ENCODE measurements around the gene TPST2.

TPST2 gene

DNA sequence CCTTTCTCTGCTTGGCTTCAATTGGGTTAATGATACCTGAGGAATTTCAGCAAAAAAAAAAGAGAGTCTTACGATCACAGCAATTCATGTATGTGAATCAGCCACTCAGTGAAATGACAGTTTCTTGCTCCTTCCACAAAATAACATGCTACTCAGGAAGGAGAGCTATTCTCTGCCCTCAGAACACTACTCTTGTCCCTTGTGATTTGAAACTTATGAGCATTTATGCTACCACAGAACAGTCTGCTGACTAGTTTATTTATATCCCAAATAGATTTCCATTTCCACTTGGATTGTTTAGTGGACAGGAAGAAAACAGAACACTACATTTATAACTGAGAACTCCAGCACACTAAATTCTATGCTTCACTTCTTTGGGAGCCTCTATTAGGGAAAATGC, 86.2 kb downstream of the TPST2 start:
- Histone ChIP-seq H3K9me3 (ENCODE audit: control insufficient read depth, insufficient read depth, low read length) (no peaks in the 10 kb centered on the region), H3K36me3 (ENCODE audit: control insufficient read depth, insufficient read depth, low read length) (peaks cover 25% of the 10 kb centered on the region), H3K27ac (ENCODE audit: low read length) (no peak overlapping the region), H3K4me3 (ENCODE audit: low read length) (no peak overlapping the region), H3K4me1 (ENCODE audit: control insufficient read depth, insufficient read depth, low read length) (0 out of 2 replicates have a peak, but pooled peaks cover 2% of the 10 kb centered on the region), H3K27me3 (ENCODE audit: control insufficient read depth, insufficient read depth, low read length) (no peaks in the 10 kb centered on the region)
- DNase-seq (ENCODE audit: low read depth, low spot score) = no peak
- no CpG with 5 or more reads among the region's 1 CpG for WGBS (ENCODE audit: insufficient coverage, insufficient read length)

GRCh38 chr22:26502688-26503561, 87.0 kb downstream of the TPST2 start:
- Histone ChIP-seq H3K27ac (ENCODE audit: low read length) (no peak overlapping the region), H3K4me1 (ENCODE audit: control insufficient read depth, insufficient read depth, low read length) (0 out of 2 replicates have a peak, but pooled peaks cover 2% of the 10 kb centered on the region), H3K9me3 (ENCODE audit: control insufficient read depth, insufficient read depth, low read length) (no peaks in the 10 kb centered on the region), H3K4me3 (ENCODE audit: low read length) (no peak overlapping the region), H3K36me3 (ENCODE audit: control insufficient read depth, insufficient read depth, low read length) (peaks cover 24% of the 10 kb centered on the region), H3K27me3 (ENCODE audit: control insufficient read depth, insufficient read depth, low read length) (no peaks in the 10 kb centered on the region)
- no CpG with 5 or more reads among the region's 3 CpGs for WGBS (ENCODE audit: insufficient coverage, insufficient read length)
- peak; percentile 68 for DNase-seq (ENCODE audit: low read depth, low spot score)

DNA sequence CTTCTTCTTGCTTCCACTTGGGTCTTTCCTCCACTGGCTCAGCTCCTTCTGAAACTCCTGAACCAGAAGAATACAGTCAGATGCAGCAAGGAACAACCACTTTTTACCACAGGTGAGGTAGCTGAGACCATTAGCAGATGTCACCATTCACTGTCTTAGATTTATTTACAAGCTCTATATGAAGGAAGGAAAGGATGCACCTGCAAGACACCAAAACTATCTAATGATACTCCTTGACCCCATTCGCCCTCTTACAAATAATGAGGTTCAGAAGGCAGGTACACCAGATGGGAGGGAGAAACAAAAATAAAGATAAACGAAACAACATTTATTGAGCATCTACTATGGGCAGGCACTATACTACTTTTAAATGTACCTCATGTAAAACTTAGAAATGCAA, 87.9 kb downstream of the TPST2 start:
- no peak for DNase-seq (ENCODE audit: low read depth, low spot score)
- Histone ChIP-seq H3K27me3 (ENCODE audit: control insufficient read depth, insufficient read depth, low read length) (no peaks in the 10 kb centered on the region), H3K9me3 (ENCODE audit: control insufficient read depth, insufficient read depth, low read length) (no peaks in the 10 kb centered on the region), H3K27ac (ENCODE audit: low read length) (no peak overlapping the region), H3K4me3 (ENCODE audit: low read length) (no peak overlapping the region), H3K36me3 (ENCODE audit: control insufficient read depth, insufficient read depth, low read length) (peaks cover 22% of the 10 kb centered on the region), H3K4me1 (ENCODE audit: control insufficient read depth, insufficient read depth, low read length) (0 out of 2 replicates have a peak, but pooled peaks cover 2% of the 10 kb centered on the region)
- no CpG with 5 or more reads among the region's 2 CpGs for WGBS (ENCODE audit: insufficient coverage, insufficient read length)

- no CpG with 5 or more reads among the region's 25 CpGs for WGBS (ENCODE audit: insufficient coverage, insufficient read length)
- Histone ChIP-seq H3K36me3 (ENCODE audit: control insufficient read depth, insufficient read depth, low read length) (peaks cover 30% of the 10 kb centered on the region), H3K9me3 (ENCODE audit: control insufficient read depth, insufficient read depth, low read length) (no peaks in the 10 kb centered on the region), H3K27me3 (ENCODE audit: control insufficient read depth, insufficient read depth, low read length) (no peaks in the 10 kb centered on the region), H3K4me1 (ENCODE audit: control insufficient read depth, insufficient read depth, low read length) (0 out of 2 replicates have a peak, but pooled peaks cover 2% of the 10 kb centered on the region), H3K4me3 (ENCODE audit: low read length) (no peak overlapping the region), H3K27ac (ENCODE audit: low read length) (no peak overlapping the region)
- DNase-seq (ENCODE audit: low read depth, low spot score) = no peak
Measured at GRCh38 chr22:26499188-26499703, 90.7 kb downstream of the TPST2 start.

- no CpG with 5 or more reads among the region's 4 CpGs for WGBS (ENCODE audit: insufficient coverage, insufficient read length)
- H3K27ac ChIP-seq (ENCODE audit: low read length) = no peak overlapping the region
- no peaks in the 10 kb centered on the region for H3K27me3 ChIP-seq (ENCODE audit: control insufficient read depth, insufficient read depth, low read length)
- H3K4me1 ChIP-seq (ENCODE audit: control insufficient read depth, insufficient read depth, low read length) = no peaks in the 10 kb centered on the region
- DNase-seq (ENCODE audit: low read depth, low spot score) = no peak
- H3K4me3 ChIP-seq (ENCODE audit: low read length) = no peak overlapping the region
- H3K9me3 ChIP-seq (ENCODE audit: control insufficient read depth, insufficient read depth, low read length) = no peaks in the 10 kb centered on the region
- peaks cover 41% of the 10 kb centered on the region for H3K36me3 ChIP-seq (ENCODE audit: control insufficient read depth, insufficient read depth, low read length)
Measured at GRCh38 chr22:26496456-26496855, 93.5 kb downstream of the TPST2 start.

GRCh38 chr22:26494506-26494905, 95.4 kb downstream of the TPST2 start:
- no peak for DNase-seq (ENCODE audit: low read depth, low spot score)
- H3K36me3 ChIP-seq (ENCODE audit: control insufficient read depth, insufficient read depth, low read length) = peaks cover 41% of the 10 kb centered on the region
- no peaks in the 10 kb centered on the region for H3K4me1 ChIP-seq (ENCODE audit: control insufficient read depth, insufficient read depth, low read length)
- H3K9me3 ChIP-seq (ENCODE audit: control insufficient read depth, insufficient read depth, low read length) = no peaks in the 10 kb centered on the region
- H3K27ac ChIP-seq (ENCODE audit: low read length) = no peak overlapping the region
- no peak overlapping the region for H3K4me3 ChIP-seq (ENCODE audit: low read length)
- H3K27me3 ChIP-seq (ENCODE audit: control insufficient read depth, insufficient read depth, low read length) = no peaks in the 10 kb centered on the region

GRCh38 chr22:26492220-26492619, 97.7 kb downstream of the TPST2 start:
- WGBS (ENCODE audit: insufficient coverage, insufficient read length) = no CpG with 5 or more reads among the region's 9 CpGs

DNA sequence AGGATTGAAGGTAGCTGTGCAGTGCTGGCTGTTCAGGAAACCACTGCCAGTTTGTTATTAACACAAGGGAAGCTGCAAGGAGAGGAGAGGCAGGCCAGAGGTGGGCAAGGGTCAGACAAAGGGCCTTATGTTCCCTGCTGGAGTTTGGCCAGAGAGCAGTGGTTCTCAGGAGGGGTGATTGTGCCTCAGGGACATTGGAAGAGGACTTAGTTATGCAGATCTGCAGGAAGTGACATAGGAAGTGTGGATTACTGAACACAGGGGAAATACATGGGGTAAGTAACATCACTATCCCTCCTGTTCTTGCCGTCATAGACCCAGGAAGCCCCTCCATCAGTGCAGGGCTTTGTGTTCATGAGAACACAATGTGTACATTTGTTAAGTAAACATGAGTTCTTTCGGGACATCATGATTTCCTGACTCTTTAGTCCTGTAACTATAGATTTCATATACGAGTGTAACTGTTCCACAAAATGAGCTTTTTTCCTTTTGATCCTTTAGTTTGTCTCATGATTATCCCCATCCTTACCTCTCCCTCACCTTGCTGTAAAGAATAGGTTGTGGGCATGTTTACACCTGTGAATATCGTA, 100.4 kb downstream of the TPST2 start:
- no CpG with 5 or more reads among the region's 4 CpGs for WGBS (ENCODE audit: insufficient coverage, insufficient read length)
- no peaks in the 10 kb centered on the region for H3K27me3 ChIP-seq (ENCODE audit: control insufficient read depth, insufficient read depth, low read length)
- H3K4me1 ChIP-seq (ENCODE audit: control insufficient read depth, insufficient read depth, low read length) = no peaks in the 10 kb centered on the region
- no peaks in the 10 kb centered on the region for H3K9me3 ChIP-seq (ENCODE audit: control insufficient read depth, insufficient read depth, low read length)
- no peak overlapping the region for H3K27ac ChIP-seq (ENCODE audit: low read length)
- peaks cover 20% of the 10 kb centered on the region; the same call in 1 of the 2 replicates for H3K36me3 ChIP-seq (ENCODE audit: control insufficient read depth, insufficient read depth, low read length)
- H3K4me3 ChIP-seq (ENCODE audit: low read length) = no peak overlapping the region
- DNase-seq (ENCODE audit: low read depth, low spot score) = no peak

More at GRCh38 chr22:26492220-26492619, 97.7 kb downstream of the TPST2 start:
- Histone ChIP-seq H3K36me3 (ENCODE audit: control insufficient read depth, insufficient read depth, low read length) (peaks cover 34% of the 10 kb centered on the region), H3K27ac (ENCODE audit: low read length) (no peak overlapping the region), H3K4me1 (ENCODE audit: control insufficient read depth, insufficient read depth, low read length) (no peaks in the 10 kb centered on the region), H3K4me3 (ENCODE audit: low read length) (no peak overlapping the region), H3K27me3 (ENCODE audit: control insufficient read depth, insufficient read depth, low read length) (no peaks in the 10 kb centered on the region), H3K9me3 (ENCODE audit: control insufficient read depth, insufficient read depth, low read length) (no peaks in the 10 kb centered on the region)
- DNase-seq (ENCODE audit: low read depth, low spot score) = no peak

DNA sequence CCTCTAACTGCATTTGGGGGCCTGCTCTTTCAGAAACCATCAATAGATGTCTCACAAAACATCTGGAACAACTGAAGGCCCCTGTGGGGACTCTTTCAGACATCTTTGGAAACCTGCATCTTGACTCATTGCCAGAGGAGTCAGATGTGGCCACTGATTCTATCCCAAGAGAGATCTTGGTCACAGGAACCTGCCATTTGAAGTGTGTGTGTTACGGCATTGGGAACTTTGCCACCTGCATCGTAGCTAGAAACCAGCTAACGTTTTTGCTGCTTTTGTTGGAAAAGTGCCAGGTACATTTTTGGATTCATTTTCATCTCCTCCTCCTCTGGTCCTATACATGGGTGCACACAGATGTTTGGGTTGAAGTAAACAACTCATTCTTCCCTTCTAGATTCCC, 101.9 kb downstream of the TPST2 start:
- H3K27me3 ChIP-seq (ENCODE audit: control insufficient read depth, insufficient read depth, low read length) = no peaks in the 10 kb centered on the region
- no peak for DNase-seq (ENCODE audit: low read depth, low spot score)
- no peaks in the 10 kb centered on the region for H3K9me3 ChIP-seq (ENCODE audit: control insufficient read depth, insufficient read depth, low read length)
- H3K36me3 ChIP-seq (ENCODE audit: control insufficient read depth, insufficient read depth, low read length) = peaks cover 10% of the 10 kb centered on the region; the same call in 1 of the 2 replicates
- no peaks in the 10 kb centered on the region for H3K4me1 ChIP-seq (ENCODE audit: control insufficient read depth, insufficient read depth, low read length)
- no peak overlapping the region for H3K27ac ChIP-seq (ENCODE audit: low read length)
- no CpG with 5 or more reads among the region's 3 CpGs for WGBS (ENCODE audit: insufficient coverage, insufficient read length)
- H3K4me3 ChIP-seq (ENCODE audit: low read length) = no peak overlapping the region

DNA sequence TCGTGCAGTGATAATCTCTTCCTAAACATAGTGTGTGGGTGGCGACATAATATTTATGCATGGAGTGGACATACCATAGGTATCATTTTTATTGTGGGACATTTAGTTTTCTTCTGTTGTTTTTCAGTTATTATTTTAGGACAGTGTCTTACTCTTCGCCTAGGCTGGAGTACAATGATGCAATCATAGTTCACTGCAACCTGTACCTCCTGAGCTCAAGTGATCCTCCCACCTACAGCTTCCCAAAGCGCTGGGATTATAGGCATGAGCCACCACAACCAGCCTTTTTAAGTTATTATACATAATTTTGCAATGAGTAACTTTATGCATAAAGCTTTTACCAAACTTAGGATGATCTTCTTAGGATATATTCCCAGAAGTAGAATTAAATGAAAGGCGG, 103.5 kb downstream of the TPST2 start:
- H3K4me3 ChIP-seq (ENCODE audit: low read length) = no peak overlapping the region
- peaks cover 1% of the 10 kb centered on the region; the same call in 1 of the 2 replicates for H3K4me1 ChIP-seq (ENCODE audit: control insufficient read depth, insufficient read depth, low read length)
- peaks cover under 1% of the 10 kb centered on the region; the same call in 1 of the 2 replicates for H3K36me3 ChIP-seq (ENCODE audit: control insufficient read depth, insufficient read depth, low read length)
- no peak overlapping the region for H3K27ac ChIP-seq (ENCODE audit: low read length)
- no peaks in the 10 kb centered on the region for H3K9me3 ChIP-seq (ENCODE audit: control insufficient read depth, insufficient read depth, low read length)
- DNase-seq (ENCODE audit: low read depth, low spot score) = no peak
- no CpG with 5 or more reads among the region's 5 CpGs for WGBS (ENCODE audit: insufficient coverage, insufficient read length)
- no peaks in the 10 kb centered on the region for H3K27me3 ChIP-seq (ENCODE audit: control insufficient read depth, insufficient read depth, low read length)
